ENCODE measurements around the gene ERC1. TPM values are rescaled to one million over a fixed set of nuclear protein-coding genes. Genes with fewer than 3 reads are reported as not detected.

ERC1 gene
- total and polyA plus RNA-seq, 9 of the 15 experiments (the other 6 are each of a cell fraction or from before 2014, with no cell fraction given), result 0.74 to 11.8 (median 4.8) TPM

GRCh38 chr12:1284611-1285010 is 293.6 kb downstream of the ERC1 start (continued):
- no peak for TF ChIP-seq TOE1 (IDR thresholded peaks at IDR 0.05; ENCODE audit: borderline replicate concordance)
- no peak for TF ChIP-seq TOE1 (CRISPR knock-in tag; IDR thresholded peaks at IDR 0.05; ENCODE audit: borderline replicate concordance, low read depth)
- no peak for TF ChIP-seq HDAC6 (IDR thresholded peaks at IDR 0.05; ENCODE audit: low read depth, low read length)
- no peak for TF ChIP-seq NFIC (IDR thresholded peaks at IDR 0.05)
- no peak for TF ChIP-seq ZNF239 (CRISPR knock-in tag; IDR thresholded peaks at IDR 0.05)
- no peak for TF ChIP-seq ZNF583 (CRISPR knock-in tag; IDR thresholded peaks at IDR 0.05)
- no peak for TF ChIP-seq ZNF57 (CRISPR knock-in tag; IDR thresholded peaks at IDR 0.05)
- no peak for TF ChIP-seq NR2F6 (CRISPR knock-in tag; IDR thresholded peaks at IDR 0.05)
- no peak for TF ChIP-seq TFE3 (CRISPR knock-in tag; IDR thresholded peaks at IDR 0.05)
- no peak for TF ChIP-seq PCBP1 (IDR thresholded peaks at IDR 0.05; ENCODE audit: low read depth, low read length, poor library complexity, severe bottlenecking)

- Histone ChIP-seq H3K4me2 (ENCODE audit: insufficient read depth, low read length) (no peak overlapping the region), H3K9me3 (replicated peaks; ENCODE audit: control insufficient read depth, insufficient read depth, low read depth, low read length) (no peaks in the 10 kb centered on the region), H3K79me2 (ENCODE audit: control insufficient read depth, insufficient read depth, low read length) (no peaks in the 10 kb centered on the region), H3K36me3 (ENCODE audit: control insufficient read depth, insufficient read depth, low read length) (no peaks in the 10 kb centered on the region), H4K20me1 (replicated peaks; ENCODE audit: control insufficient read depth, insufficient read depth, low read length) (no peaks in the 10 kb centered on the region), H3K27ac (ENCODE audit: extremely low read depth, low read depth, low read length) (no peak overlapping the region), H3K9ac (ENCODE audit: insufficient read depth in 1 of 2, low read depth in 2 of 2, low read length in 2 of 2) (no peak overlapping the region), H2AFZ (ENCODE audit: low read depth, low read length) (no peak overlapping the region), H3K9me1 (ENCODE audit: control insufficient read depth, insufficient read depth, low read length) (no peaks in the 10 kb centered on the region), H3K27me3 (ENCODE audit: control insufficient read depth in 2 of 2, insufficient read depth in 2 of 2, low read length in 2 of 2) (no peaks in the 10 kb centered on the region), H3K4me3 (no peak overlapping the region), H3K4me1 (replicated peaks in 1 of 2; ENCODE audit: control insufficient read depth in 2 of 2, insufficient read depth in 2 of 2, low read length in 2 of 2) (peaks cover 0 to 4% of the 10 kb centered on the region in 2 experiments; a peak in 3 of 5 replicates)
- CTCF ChIA-PET (ENCODE audit: low intra/inter-chr PET ratio), result no interaction called here
- POLR2A ChIA-PET, result interaction anchor here (1.1 kb wide), 1 partner anchor 14 kb away, joined by 3 read pairs; no protein-coding TSS in a partner anchor
- in situ Hi-C loops (cut with MboI), result loop anchor here (10.0 to 25.0 kb wide), 2 partner anchors 107 to 300 kb away; partner anchors contain the start of gene FBXL14
- TF ChIP-seq FOS (IDR thresholded peaks at IDR 0.05; ENCODE audit: extremely low read depth, insufficient read length) (no peak), TAF7 (tag; IDR thresholded peaks at IDR 0.05) (no peak), IRF2 (CRISPR knock-in tag; IDR thresholded peaks at IDR 0.05) (no peak), SMAD2 (IDR thresholded peaks at IDR 0.05; ENCODE audit: low read depth, low read length) (no peak)
- TF ChIP-seq, protein P1, sequence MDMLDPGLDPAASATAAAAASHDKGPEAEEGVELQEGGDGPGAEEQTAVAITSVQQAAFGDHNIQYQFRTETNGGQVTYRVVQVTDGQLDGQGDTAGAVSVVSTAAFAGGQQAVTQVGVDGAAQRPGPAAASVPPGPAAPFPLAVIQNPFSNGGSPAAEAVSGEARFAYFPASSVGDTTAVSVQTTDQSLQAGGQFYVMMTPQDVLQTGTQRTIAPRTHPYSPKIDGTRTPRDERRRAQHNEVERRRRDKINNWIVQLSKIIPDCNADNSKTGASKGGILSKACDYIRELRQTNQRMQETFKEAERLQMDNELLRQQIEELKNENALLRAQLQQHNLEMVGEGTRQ (CRISPR knock-in tag; IDR thresholded peaks at IDR 0.05), result no peak
- TF ChIP-seq, protein P2, sequence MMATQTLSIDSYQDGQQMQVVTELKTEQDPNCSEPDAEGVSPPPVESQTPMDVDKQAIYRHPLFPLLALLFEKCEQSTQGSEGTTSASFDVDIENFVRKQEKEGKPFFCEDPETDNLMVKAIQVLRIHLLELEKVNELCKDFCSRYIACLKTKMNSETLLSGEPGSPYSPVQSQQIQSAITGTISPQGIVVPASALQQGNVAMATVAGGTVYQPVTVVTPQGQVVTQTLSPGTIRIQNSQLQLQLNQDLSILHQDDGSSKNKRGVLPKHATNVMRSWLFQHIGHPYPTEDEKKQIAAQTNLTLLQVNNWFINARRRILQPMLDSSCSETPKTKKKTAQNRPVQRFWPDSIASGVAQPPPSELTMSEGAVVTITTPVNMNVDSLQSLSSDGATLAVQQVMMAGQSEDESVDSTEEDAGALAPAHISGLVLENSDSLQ (IDR thresholded peaks at IDR 0.05), result no peak
- no peak for FAIRE-seq
- WGBS (ENCODE audit: insufficient coverage, low coverage, missing lambda C conversion rate), result 81% methylated on average over 3 of the region's 3 CpGs
- intact Hi-C loops (cut with micrococcal nuclease), result no loop called here
- ATAC-seq, result no peak
- DNase-seq (ENCODE audit: extremely low read depth in 1 of 4, low spot score in 3 of 4), result no peak
- BruUV-seq (replicated peaks), result no TSS peak
Measured at GRCh38 chr12:1287446-1287975, 296.5 kb downstream of the ERC1 start.

Measured in K562 (cell line).